Ishikawa (cell line): ENCODE measurements around the gene ADGRF3.

Experiments
- TAF1 ChIP-seq: IDR thresholded peaks from 2 replicates; pipeline ENCODE4 v1.6.1; 2012; ENCODE audit warnings: low read depth, mild to moderate bottlenecking
- ZBTB7A ChIP-seq: IDR thresholded peaks from 2 replicates; pipeline ENCODE4 v1.6.1; 2012; ENCODE audit warnings: low read depth

GRCh38 chr2:26285931-26286330 lies 60.7 kb downstream of the ADGRF3 start:
- no peak for TF ChIP-seq ZBTB7A
- TF ChIP-seq TAF1 = no peak
